M059J (cell line): ENCODE results near the gene ECE1. TPM values are rescaled to one million over a fixed set of nuclear protein-coding genes. Genes with fewer than 3 reads are reported as not detected.

Experiments used
- DNase-seq: peaks from one replicate; pipeline ENCODE4 v3.0.0-alpha.2; 2012; ENCODE audit warnings: low read depth
- total RNA-seq: library from RNA; depleted of rRNA; stranded (reverse); fragments of >200 nt; shearing (Covaris generic); gene quantifications from 2 replicates; pipeline ENCODE4 v1.2.3, GENCODE V29; 2014

The ECE1 gene
- total RNA-seq, 1 experiment from 2014 or later, result 125 TPM

DNA sequence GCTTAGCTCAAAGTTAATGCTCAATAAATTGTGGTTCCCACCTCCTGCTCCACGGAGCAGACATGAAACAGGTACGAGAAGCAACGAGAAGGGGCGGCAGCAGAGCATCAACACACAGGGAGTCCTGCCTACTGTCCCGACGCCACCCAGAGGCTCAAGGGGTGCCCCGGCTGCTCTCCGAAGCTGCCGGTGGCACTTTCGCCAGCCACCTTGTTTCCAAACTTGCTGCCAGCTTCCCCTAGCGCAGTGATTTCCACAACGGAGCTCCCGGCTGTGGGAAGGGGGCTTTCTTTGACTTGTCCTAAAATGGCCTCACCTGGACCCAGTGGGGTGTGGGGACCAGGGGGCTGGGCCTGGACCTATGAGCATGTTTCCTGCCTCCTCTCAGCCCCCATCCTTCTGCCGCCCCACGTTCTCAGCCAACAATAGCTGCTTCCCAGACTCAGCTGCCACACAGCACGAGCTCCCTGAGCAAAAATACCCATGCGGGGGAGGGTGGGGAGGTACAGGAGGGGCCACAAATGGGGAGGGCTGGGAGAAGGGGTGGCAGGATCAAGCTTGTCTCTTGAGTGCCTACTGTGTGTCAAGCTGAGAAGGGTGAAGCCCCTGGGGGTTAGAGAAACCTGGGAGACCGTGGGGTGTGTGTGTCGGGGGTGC lies 35.6 kb upstream of the ECE1 start:
- no peak for DNase-seq

DNA sequence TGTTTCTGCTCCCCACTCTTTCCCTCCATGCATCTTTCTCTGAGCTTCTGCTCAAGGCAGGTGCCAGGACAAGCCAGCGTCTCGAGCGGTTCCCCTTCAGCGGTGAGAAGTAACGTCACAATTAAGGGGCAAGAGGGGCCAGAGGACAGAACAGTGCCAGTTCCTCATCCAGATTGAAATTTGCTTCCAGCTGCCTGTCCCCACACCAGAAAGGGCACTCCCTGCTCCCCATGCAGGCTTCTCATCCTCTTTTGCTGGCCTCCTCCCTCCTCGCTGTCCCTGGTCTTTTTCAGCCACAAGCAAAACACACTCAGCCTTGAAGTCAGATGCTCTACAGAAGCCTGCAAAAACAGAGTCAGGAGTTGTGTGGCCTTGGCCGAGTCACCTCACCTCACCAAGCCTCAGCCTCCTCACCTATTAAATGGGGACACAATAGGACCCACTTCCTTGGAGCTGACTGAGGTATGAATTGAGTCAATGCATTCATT lies 35.0 kb upstream of the ECE1 start:
- DNase-seq, result no peak

DNA sequence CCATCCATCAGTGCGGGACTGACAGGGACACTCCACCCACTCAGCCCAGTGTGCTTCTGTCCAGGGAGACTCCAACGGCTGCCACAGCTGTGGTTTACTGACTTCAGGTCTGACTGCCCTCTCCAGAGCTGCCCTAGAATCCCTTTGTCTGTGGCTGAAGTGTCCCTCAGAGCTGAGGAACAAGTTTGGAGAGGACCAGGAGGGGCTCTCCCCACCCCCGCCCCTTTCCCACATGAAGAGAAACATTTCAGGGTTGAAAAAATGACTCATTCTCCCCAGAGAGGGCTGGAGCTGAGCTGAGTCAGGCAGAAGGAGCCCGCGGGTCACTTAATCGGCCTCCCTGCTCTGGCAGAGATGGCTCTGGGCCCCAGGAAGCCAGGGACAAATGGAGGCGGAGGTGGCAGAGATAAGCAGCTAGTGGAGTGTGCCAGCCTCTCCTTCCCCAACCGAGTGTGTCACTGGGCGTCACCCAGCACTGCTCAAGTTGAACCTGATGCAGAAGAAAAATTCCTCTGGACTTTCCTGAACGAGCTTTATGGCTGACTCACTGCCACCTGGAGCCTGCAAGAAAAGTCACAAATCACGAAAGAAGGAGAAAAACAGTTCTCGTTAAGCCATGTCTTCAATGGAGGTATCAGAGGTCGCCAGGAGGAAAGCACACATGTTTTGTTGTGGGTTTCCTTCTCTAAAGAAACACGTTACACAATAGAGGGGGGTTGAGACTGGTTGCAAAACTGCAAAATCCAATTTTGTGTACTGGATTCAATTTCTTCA lies 34.3 kb upstream of the ECE1 start:
- DNase-seq, result peak; percentile 99

DNA sequence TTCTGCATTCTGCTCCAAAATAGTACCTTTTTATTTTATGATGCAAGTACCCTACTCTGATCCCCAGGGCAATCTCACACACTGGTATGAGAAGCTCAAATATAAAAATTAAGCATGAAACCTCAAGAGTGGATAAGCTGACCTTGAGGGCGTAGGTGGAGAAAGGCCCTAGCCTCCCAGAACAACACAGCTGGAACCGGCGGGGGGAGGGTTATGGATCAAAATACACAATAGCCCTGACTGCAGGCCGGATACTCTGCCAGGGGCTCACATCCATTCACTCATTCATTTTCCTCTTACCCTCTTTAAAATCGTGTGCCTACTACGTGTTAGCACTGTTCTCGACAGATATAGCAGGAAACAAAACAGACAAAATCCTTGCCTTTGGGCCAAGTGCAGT lies 32.8 kb upstream of the ECE1 start:
- peak; percentile 84 for DNase-seq

DNA sequence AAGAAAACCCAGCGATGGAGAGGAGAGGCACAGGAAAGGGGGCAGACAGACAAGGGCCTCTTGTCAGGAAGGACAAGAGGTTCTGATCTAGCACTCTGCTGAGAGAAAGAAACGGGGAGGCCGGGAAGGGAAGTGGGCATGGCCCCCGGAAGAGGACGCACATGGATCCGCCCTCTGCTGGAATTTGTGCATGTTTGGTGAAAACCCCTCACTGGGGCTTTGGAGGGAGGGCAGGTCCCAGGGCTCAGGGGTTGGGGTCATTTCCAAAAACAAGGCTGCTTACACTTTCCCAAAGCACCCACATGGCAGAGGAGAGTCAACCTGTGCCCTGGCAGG lies 32.4 kb upstream of the ECE1 start:
- DNase-seq, result no peak

DNA sequence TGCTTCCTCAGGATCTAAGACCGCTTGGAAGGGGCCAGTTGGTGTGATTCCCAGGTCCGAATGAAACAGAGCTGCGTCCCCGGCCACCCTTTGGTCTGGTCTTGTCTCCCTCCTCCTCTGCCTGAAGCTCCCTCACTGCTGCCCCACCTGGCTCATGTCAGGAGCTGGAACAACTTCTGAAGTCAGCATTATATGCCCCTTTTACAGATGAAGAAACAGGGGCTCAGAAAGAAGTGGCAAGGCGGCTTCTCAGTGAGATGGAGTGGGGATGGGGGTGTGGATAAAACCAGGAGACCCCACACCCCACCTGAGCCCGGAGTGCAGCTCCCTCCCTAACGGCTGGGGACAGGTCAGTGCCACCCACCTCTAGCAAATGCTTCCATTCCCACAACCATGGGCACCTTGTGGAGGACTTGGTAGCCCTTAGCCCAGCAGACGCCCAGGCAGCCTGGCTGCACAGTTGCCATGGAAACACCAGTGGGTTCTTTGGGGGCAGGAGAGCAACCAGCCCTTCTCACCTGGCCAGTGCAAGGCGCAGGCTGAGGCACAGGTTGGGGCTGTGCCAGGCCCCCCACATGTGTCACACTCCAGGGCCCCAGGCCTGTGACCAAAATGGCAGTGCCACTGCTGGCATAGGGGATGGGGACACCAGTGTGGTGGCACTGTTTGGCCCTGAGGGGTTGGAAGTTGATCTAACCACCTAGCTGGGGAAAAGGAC lies 31.9 kb upstream of the ECE1 start:
- no peak for DNase-seq

DNA sequence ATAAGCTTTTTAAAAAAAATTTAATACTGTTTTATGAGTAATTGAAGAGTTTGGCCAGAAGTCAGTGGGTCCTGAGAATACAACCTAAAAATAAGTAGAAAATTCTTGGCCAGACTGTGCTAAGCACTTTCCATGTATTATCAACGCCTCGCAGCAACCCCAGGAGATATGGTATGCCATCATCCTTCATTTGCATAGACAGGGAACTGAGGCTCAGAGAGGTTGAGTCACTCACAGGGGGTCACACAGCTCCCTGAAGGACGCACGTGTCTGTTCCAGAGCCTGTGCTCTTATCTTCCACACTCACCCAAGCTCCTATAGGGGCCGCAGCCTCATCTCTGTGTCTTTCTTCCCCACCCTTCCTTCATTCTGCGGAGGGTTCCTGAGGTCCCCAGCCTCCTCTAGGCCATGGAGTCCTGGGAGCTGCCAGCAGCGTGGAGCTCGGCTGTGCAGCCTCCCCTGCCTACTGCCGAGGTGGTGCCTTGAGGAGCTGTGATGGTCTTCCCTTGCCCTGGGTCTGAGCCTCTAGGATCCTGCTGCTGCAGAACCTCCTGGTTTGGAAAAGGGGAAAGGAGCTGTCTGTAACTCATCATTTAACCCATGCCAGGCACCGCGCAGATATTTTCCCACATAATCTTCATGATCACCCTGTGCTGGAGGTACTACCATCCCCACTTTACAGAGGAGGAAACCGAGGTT lies 30.3 kb upstream of the ECE1 start:
- no peak for DNase-seq

DNA sequence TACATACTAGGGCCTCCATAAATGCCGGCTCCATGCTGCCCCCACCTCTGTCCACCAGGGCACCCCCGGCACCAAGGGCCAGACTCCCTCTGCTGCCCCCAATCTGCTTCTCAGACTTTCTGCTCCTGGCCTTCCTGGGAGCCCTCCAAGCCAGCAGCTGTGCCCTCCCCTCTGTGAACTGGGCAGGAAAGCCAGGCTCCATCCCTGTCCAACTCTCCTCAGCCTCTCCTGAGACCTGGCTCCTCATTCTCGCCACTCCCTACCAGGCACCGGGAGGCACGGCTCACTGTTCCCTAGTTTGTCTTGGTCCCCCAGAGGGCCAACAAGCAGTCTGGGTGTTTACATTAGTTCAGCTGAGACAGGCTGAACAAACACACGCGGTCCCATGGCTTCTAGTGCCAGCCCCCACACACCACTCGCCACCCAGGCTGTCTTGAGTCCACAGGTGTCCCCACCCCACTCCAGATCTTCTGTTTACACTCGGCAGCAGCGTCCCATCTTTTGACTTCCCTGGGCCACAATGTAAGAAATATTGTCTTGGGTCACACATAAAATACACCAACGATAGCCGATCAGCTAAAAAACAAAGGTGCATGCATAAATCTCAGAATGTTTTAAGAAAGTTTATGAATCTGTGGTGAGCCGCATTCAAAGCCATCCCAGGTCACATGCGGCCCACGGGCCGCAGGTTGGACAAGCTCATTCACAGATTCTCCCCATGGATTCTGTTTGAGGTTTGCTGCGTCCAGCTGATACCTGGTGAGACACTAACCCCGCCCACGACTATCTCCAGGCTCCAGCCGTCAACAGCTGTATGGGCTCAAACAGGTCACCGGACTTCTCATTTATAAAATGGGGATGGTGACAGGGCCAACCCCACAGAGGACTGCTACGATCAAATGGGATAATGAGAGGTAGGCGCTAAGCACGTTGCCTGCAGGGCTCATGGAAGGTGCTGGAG lies 29.5 kb upstream of the ECE1 start:
- DNase-seq, result no peak

DNA sequence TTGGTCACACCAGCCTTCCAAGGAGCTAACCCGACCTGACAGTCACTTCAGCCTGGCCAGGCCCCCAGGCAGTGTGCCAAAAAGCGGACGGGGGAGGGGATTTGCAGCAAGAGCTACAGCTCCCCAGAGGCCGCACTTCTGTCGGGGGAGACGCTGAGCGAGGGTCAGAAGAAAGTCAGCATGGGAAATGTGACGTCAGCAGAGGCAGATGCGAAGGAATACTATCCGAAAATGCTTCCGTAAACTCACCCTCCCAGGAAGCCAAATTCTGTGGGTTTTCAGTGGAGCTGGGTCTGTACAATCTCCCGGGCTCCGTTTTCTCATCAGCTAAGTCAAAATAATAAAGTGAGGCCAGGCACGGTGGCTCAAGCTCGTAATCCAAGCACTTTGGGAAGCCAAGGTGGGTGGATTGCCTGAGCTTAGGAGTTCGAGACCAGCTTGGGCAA lies 28.5 kb upstream of the ECE1 start:
- DNase-seq, result no peak

DNA sequence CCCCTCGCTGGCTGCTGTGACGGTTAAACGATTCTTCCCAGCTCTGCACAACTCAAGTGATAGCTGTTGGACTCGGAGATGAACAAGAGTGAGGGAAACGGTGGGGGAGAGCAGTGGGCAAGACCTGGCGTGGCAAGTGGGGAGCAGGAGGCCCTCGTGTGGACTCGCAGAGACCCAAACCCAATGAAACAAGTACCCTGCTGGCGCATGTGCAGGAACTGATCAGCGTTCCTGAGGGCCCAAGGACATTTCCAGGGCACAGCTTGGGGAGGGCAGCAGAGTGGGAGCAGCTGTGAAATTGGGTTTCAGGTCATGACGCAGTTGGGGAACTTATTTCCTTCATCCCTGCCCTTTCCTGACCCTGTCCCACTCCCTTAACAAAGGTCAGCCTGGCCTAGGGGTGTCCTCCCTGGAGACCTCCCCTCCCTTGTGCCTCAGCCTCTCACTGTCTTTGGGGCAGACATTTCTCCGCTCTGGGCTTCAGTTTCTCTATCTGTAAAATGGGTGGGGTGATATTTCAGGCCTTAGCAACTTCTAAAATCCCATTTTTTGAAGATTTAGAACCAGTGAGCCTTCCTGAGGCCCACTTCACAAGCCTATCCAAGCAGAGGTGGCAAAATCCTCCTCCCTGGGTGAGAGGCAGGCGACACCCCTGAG lies 27.9 kb upstream of the ECE1 start:
- DNase-seq, result no peak

DNA sequence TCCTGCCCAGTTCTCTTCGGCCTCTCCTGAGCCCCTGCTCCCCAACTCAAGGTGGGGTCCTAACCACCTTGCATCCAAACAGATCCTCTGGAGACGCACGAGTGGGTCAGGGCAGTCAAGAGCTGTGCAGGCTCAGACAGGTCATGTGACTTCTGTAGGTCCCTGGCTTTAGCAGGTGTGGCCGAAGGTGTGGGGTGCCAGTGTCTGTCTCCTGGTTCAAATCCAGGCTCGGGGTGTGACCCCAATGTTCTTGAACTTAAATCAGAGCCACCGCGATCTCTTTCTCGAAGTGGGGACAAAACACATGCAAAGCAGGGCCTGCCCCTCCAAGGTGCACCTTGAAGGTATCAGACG lies 27.4 kb upstream of the ECE1 start:
- DNase-seq, result no peak

DNA sequence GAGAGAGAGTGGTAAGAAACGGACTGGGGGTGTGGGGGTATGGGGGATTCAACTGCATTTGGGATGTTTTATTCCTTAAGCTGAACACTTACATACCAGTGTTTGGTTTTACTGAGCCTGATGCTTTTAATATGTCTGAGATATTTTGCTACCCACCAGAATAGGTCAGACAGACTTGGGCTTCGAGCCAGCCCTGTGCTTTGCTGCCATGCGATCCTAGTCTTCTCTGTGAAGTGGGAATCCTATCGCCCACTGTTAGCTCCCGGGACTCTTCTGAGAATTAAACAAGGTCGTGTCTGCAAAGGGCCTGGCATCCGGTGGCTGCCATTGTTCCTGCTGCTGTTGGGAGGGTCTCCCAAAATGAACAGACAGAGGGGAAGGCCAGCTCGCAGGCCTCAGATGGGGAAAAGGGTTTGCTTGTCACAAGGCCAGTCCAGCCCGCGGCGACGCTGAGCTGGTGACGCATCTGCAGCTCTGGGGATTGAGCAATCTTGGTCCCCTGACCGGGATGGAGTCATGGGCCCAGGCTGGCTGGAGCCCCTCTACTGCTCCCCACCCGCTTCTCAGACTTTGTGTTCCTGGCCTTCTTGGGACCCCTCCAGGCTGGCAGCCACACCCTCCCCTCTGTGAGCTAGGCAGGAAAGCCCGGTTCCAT lies 26.9 kb upstream of the ECE1 start:
- DNase-seq, result peak; percentile 82

DNA sequence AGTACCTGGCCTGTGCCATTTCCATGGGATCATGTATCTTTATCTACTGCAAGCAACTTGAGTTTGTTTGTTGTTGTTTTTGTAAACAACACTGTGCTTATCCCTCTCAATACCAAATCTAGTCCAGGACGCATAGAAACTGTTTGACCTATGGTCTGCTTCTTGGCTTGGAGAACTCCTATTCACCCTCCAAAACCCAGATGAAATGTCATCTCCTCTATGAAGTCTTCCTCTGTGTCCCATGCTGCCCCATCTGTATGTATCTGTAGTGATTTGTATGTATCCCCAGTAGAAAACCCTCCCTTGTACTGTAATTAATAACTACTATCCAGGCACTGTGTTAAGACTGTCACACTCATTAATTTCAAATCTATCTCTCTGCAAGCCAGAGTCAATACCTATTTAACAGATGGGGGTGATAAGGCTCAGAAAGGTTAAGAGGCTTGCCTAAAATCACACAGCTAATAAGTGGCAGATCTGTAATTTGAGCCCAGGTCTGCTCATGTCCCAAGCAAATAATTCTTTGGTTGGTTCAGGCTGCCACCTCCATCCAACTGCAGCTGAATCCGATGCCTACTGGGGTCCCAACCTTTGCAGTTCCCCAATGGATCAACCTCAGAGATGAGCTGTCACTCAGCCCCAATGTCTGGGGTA lies 24.6 kb upstream of the ECE1 start:
- DNase-seq, result no peak

DNA sequence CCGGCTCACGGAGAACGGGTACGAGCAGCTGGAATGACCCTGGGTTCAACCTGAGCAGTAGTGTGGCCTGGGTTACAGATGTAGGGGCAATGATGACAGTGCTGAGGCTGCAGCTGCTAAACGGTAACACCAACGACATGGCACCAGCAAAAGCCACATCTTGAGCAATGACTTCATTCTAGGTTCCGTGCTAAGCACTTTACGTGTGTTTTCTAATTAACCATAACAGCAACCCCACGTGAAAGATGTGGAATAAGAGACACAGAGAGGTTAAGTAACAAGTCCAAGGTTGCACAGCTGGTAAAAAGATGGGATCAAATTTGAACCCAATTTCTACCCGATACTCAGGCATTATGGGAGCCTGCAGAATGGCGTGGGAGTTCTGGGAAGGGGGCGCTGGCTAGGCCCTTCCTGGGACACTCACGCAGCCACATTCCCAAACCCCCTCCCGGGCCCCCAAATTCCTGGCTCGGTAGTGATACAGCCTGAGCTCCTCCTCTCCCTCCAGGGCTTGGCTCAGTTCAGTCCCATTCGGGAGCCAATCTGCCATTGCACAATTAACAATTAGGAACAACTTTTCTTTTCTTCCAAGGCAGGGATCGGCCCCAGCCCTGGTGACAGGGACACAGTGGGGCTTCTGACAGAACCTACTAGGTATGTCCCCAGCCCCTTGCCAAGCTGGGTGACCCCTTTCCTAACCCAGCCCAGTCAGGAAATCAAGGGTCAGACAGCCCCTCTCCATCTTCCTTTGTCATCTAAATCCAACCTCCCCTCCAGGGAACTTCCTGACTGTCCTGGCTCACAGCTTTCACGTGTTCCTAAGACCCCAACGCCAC lies 23.8 kb upstream of the ECE1 start:
- no peak for DNase-seq

DNA sequence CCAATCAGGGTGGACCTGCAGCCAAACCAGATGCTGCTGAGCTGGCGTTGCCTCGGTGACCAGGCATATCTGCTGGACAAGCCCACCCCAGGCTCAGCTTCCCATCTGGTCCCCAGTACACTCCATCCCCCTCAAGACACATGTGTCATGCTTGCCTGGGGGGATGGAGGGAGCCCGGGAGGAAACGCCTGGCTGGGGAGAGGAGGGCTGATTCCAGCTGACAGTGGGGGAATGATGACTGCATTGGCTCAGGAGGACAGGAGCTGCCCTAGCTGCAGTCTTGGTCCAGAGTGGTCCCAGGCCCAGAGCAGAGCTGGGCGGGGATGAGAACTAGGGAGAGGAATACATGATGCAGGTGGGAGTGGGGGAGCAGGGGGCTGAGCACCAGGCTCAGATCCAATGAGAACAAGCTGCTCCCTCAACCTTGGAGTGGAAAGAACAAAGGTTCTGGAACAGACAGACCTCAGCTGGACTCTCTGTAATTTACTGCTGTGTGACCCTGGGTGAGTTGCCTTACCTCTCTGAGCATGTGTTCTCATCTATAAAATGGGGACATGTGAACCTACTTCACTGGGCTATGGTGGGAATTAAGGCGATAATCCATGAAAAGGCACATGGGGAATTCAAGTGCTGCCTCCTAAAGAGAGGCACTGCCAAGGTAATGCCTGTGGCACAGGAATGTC lies 23.1 kb upstream of the ECE1 start:
- peak; percentile 71 for DNase-seq

DNA sequence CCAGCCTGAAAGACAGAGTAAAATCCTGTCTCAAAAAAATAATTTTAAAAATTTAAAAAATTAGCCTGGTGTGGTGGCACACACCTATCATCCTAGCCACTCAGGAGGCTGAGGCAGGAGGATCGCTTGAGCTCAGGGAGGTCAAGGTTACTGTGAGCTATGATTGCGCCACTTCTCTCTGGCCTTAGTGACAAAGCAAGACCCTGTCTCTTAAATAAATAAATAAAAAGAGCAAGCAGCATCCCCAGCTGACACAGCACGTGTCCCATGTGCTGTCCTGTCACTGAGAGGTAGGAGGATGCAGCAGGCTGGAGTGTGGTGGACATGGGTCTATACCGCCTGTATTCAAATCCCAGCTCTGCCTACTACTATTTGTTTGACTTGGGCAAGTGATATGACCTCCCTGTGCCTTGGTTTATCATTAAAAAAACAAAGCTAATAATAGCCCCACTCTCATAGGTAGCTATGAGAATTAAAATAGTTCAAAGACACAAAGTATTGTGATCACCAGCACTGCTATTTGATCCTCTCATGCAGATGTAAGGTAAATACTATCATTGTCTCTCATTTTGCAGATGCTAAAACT lies 22.2 kb upstream of the ECE1 start:
- no peak for DNase-seq

DNA sequence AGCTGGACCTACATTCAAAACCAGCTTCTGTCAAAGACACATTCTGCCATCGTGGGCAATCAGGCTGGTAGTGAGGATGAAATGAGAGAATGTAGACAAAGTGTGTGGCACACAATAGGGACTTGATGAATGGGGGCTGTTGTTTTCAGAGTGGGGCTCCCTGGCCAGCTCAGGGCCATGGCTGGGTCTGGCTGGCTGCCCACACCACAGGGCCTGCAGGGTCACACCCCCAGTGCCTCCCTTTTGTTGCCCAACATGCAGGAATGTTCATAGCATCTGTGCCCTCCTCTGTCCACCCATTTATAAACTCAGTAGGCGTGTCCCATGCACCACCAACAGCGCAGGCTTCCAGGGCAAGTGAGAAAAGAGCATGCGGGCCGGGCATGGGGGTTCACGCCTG lies 20.8 kb upstream of the ECE1 start:
- DNase-seq, result no peak
